GM19238 (cell line): ENCODE measurements around the gene DCDC1.
"Not testable (repeated sequence)": the region's sequence is repeated elsewhere in the genome, so short reads cannot be mapped to it uniquely, and the experiment has no call there.

Source experiments
- DNase-seq: peaks from one replicate; pipeline ENCODE4 v3.0.0; 2011; ENCODE audit warnings: low spot score; ENCODE audit not compliant: insufficient read length

The DCDC1 gene

DNA sequence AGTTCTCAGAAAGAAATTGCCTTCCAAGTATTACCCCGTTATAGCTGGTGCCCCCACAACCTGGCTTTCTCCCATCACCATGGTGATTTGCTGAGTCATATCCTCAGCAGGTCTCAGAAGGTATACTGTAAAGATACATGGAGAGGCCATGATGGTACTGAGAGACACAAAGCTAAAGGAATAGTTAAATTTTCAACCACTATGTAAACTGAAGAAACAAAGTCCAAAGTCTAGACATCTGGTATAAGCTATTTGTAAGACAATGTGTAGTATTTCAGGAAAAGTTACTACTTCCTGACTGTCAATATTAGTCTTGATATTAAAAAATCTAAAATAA, 377.1 kb downstream of the DCDC1 start:
- no peak for DNase-seq

DNA sequence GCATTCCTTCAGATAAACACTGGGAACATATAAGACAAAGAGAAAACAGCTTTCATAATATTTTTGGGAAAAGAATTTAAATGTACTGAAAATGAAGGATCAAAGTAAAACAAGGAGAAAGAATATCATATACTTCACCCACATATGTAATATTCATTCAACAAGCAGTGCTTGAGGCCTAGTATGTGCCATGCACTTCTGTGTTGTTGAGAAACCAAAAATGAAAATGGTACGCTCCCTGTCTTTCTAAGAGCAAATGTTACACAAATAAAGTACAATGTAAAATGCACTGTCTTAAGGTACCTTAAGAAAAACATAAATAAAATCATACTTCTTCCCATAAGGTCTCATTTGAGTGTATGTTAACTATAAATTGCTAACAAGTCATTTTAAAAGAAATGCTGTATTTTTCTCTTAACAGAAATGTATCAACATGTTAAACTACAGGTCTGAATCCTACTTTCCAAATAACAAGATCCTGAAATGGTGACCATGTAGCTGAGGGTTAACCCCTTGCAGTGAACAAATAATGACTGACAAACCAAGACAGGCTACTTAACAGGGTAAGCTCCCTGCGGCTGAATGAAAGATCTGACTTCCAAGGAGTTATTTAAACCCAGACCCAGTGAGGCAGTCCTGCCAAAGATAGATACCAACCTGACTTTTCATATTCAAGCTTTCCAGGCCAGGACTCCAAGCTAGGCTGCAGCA, 377.6 kb downstream of the DCDC1 start:
- no peak for DNase-seq

DNA sequence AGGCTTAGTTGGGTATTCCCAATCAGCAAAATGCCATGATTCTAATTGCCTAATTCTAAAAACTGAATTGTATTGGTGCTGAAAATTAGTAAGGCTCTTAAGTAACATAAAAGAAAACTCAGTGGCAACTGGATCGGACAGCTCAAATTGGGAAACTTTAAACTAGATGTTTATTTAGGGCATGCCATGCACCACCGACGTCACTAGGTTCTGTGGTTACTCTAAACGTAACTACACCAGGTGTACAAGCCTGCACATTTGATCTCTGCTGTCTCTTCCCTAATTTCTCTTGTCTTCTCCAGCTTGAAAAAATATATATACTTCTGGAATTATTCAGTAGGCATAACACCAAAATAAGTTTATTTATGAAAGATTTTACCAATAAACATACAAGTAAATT, 378.2 kb downstream of the DCDC1 start:
- no peak for DNase-seq

DNA sequence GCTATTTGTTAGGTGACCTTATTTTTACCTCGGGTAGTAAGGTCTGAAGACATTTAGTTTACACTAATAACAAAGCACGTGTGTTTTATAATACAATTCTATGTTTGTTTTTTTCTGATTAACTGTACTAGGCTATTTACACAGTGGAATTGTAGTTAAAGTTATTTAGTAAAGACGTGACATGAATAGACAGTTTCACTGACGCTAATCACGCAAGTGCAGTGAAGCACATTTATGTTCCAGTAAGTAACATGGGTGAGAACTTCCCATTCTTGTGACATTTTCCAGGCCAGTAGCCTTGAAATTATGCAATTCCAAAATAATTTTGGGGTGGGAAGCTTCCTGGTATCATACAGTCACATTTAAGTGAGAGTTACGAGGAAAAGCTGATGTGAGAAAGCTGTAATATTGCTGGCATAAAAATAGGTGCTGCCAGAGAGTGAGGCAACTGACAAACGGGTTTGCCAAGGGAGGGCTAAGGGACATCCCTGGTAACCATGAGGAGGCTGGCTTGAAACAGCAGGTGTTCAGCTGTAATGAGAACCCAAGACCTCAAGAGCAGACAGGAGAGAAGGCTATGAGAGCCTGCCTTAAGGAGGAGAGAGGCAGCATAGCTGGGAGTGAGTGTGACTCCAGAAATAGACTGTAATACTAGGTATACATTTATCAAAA, 378.8 kb downstream of the DCDC1 start:
- no peak for DNase-seq

DNA sequence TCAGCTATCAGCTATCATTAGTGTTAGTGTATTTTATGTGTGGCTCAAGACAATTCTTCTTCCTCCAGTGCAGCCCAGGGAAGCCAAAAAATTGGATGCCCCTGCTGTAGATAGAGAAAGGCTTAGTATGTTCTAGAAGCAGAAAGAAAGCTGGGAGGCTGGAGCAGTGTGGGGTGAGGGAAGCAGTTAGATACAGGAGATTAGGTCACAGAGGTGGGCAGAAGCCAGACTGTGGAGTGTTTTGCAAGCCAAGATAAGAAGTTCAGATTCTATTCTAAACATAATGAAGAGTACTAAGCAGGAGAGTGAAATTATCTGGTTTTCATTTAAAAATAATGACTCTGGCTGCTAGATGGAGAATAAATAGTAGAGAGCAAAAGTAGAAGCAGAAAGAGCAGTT, 381.7 kb downstream of the DCDC1 start:
- no peak for DNase-seq

DNA sequence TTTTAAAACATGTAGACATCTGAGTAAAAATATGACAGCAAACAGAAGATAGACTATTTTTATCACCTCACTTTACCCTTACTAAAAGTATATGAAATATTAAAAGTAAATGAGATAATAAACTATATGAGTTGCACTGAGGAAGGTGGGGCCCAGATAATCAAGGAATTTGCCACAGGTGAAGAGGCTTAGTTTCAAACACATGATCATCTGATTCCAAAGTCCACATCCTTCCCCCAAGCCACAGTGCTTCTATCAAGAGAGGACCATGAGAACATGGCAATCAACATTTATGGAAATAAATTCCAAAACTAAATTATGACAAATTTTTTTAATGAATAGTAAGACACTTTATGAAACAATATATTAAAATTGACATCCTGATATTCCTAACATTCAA, 384.0 kb downstream of the DCDC1 start:
- DNase-seq, result no peak

DNA sequence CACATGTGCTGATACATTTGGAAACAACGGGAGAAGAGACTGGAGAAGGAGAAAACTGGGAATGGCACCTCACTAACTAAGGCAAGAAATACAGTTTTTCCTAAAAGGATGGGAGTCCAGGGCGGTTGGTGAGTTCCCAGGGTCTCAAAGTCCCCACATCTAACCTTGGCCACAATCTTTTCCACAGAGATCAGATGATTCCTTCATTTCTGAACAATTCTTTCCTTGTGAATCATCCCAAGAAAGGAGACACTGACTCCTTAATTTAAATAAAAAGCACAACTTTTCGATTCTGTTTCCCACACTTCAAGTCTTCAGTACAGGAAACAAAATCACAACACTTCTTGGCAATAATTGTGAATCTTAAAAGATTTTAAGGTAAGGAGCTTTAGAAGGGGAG, 384.7 kb downstream of the DCDC1 start:
- no peak for DNase-seq

DNA sequence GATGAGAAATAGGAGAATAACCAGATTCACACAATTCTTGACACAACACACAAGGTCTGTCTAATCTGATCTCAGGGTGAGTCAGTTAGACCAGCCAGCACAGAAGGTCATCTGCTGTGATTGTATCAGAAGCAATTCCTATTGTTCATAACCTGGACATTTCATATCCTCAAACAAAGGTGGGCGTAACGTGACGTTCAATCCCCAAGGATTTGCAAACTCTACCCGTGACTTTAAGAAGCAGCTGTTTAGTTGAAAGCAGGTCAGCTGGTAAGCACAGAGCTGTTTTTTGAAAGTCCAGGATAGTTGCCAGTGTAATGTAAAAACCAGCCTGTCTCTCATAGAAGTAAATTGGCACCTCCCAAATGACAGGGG, 385.1 kb downstream of the DCDC1 start:
- DNase-seq, result no peak

DNA sequence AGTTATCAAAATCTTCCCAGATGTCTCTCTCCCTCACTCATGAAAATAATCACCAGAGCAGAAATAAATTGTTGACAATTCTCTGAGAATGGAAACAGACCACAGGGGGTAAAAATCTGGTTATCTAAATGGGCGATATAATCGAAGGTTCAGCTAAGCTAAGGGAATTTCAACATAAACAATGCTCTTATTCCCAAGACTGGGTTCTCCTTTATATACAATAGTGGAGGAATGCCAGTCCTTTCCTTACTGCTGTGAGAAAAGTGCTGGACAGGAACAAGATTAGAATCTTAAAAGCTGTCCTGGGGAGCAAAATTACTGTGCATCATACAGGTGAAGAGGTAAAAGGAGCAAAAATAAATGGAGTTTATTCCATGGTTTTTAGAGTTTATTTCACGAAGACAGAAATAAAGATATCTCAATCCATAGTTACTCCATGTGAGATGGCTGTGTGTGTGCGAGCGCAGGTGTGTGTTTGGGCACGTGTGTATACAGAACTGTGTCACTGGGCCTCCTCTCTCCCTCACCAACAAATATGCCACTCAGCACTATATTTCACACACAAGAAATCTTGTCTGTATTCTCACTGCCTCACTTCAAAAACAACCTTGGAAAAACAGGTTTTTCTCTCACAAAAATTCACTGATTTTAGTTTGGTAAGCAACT, 385.6 kb downstream of the DCDC1 start:
- no peak for DNase-seq

DNA sequence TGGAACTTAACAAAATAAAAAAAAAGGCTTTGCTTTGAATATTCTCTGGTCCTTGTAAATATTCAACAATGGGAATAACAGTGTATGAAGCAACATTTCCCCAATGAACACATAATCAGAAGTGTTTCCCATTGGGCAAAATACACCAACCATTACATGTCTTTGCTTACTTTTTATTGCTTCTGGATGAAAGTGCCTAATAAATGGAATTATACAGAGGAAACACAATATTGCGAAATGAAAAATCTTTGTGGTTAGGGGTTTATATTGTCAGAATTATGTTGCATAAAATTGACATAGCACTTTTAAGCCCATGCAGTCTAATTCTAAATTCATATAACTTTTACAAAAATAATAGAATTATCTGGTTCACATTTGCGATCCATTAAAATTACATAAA, 386.4 kb downstream of the DCDC1 start:
- DNase-seq, result no peak

DNA sequence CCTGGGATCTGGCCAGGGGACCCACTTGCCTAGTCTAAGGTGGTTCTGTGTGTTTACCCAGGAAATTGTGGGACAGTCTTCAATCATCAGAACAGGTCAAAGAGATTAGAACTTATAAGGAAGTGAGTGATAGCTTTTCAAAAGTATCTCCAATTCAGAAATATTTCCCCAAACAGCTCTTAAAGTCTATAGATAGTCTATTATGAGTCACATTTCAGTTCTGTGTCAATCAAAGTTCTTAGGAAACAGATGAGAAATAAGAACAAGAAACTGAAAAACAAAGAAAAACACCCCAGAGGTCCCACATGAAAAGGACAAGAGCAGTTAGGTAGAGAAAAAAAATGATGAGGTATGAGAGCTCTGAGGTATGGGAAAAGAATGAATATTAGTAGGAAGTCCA, 402.0 kb downstream of the DCDC1 start:
- DNase-seq, result no peak

DNA sequence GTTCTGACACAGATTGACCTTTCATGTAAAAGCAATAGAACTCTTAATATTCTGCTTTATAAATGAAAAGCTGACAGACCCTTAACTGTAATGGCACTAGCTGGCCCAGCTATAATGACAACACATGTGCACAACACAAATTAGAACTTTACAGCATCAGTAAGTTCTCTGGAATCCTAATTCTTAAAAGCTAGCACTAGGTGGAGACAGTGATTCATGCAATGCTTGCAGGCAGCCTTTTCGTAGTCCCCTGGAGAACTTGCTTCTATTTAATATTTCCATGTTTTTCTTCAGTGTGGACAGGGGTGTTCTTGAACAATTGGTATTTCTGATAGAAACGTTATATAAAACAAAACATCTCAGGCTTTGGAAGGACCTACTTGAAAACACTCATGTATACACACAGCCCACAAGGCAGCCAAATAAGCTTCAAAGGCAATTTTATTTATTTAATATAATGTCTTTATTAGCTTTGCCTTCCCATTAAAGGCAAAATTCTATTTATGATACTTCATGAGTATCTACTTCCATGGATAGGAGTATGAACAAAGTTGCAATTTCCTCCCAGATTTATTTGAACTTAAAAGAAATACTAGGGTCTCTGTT, 409.0 kb downstream of the DCDC1 start:
- no peak for DNase-seq

DNA sequence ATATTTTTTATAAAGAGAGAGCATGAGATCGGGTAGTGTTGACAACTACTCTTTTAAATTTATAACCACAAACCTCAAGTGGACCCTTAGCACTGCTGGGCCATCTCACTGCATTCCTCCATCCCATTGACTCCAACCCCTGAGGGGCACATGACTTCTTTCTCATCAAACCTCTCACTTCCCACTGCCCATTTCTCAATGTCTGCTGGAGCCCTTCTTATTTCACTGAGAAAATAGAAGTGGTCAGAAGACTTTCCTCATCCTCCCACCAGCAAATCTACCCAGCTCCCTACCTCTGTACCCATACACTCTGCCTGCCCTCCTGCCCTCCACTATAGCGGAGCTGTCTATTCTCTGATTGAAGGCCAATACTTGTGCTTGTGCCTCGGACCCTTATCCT, 412.8 kb downstream of the DCDC1 start:
- DNase-seq, result no peak

DNA sequence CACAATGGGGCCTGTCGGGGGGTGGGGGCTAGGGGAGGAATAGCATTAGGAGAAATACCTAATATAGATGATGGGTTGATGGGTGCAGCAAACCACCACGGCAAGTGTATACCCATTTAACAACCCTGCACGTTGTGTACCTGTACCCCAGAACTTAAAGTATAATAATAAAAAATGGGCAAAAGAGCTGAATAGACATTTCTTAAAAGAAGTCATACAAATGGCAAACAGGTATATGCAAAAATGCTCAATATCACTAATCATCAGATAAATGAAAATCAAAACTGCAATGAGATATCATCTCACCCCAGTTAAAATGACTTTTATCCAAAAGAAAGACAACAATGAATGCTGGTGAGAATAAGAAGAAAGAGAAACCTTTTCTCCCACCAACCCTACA, 419.7 kb downstream of the DCDC1 start:
- no peak for DNase-seq

DNA sequence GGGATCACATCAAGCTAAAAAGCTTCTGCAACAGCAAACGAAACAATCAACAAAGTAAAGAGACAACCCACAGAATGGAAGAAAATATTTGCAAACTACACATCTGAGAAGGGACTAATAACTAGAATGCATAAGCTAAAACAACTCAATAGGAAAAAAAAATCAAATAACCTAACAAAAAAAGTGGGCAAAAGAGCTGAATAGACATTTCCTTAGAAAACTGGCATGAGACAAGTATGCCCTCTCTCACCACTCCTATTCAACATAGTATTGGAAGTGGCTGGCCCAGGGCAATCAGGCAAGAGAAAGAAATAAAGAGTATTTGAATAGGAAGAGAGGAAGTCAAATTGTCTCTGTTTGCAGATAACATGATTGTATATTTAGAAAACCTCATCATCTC, 421.8 kb downstream of the DCDC1 start:
- not testable (repeated sequence) for DNase-seq

DNA sequence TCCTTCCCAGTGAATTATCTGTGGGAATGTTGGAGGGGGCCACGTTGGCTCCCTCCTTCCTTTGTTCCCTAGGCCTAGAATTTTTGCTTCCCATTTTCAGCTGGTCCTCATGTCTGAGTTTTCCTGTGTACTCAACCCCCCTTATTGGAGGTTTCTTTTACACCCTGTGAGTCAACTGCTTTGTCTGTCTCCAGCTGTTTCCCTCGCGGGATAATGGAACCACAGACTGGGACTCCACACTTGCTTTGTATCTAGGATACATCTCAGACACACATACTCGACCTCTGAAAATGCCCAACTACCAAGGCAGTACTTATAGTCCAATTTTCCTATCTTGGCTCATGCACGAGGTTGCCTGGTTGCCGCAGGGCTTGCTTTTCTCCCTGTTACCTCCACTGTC, 430.7 kb downstream of the DCDC1 start:
- DNase-seq, result no peak

DNA sequence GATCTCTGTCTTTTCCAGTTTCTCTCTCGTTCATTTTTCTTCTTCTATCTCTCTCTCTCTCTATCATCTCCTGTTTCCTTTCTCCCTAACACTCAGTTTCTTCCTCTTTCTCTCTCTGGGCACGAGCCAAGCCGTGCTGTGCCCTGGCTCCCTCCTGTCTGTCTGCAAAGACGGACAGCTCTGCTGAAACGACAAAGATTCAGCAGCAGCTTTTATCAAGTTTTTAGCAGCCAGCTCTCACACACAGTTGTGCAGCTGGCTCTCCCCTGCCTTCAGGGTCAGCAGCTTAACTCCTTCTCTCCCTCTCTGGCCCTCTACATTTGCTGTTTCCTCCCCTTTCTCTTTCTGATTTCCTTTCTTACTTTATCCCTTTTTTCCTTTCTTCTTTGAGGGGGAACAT, 431.4 kb downstream of the DCDC1 start:
- DNase-seq, result no peak

DNA sequence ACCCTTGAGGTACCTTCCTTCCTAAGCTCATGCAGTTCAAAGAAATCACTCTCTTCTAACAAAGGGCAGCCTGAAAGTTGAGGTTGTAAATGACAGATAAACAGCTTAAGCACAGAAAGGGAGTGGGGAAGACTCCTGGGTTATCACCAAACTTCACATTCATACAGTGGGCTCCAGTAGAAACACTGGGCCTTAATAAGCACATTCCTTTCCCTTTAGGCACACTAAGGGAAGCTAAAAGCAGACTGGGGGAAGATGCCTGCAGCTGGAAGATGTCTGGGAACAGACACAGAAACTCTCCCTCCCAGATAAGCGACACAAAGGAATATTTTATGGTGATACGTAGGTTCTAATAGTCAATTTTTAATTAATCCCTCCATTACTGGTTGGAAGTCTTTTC, 433.0 kb downstream of the DCDC1 start:
- DNase-seq, result no peak

DNA sequence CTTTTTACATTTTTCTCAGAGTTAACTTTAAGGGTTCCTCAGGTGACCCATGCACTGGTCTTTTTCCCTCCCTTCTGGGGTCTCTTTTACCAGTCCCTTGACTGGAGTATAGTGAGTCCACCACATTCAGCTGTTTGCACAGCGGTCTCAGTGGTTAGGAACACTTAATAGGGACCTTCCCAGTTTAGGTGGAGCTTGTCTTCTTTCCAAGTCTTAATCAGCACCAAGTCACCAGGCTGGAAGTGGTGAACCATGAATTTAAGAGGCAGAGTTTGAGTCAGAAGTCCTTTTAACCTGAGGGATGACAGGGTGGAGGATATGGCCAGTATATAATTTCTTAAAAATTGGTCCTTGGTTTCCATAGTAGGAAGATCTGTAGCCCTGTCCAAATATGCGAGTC, 433.7 kb downstream of the DCDC1 start:
- no peak for DNase-seq

DNA sequence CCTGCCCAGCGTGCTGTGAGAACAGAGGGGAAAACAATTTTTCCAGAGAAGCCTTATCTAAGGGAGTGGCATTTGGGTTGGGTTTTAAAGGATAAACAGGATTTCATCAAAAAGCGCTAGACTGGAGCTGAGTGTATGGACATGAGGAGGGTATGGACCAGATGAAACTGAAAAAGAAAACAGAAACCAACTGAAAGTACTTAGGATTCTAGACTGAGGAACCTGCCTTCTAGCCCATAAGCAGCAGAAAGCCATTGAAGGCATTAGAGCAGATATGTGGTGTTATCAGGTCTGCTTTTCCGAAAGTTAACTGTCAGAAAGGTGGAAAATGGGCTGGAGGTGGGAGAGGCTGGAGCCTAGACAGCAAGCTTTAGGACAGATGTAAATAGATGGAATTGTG, 443.4 kb downstream of the DCDC1 start:
- no peak for DNase-seq

DNA sequence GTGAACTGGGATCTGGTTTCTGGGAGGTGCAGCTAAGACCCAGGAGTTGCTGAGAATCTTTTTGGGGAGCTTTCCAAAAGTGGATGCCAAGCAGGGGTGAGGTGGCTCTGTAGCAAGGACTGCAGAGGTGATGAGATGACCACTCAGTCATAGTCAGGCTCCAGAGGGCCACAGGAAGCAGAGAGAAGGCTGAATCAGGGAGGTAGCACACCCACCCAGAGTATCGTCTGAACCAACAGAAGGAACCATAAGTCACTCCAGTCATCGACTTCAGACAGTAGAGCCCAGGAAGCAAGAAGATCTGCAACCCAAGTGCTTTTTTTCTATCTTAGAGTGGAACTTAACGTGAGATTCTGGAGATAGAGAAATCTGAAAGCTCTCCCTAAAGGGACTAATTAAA, 447.7 kb downstream of the DCDC1 start:
- DNase-seq, result no peak

DNA sequence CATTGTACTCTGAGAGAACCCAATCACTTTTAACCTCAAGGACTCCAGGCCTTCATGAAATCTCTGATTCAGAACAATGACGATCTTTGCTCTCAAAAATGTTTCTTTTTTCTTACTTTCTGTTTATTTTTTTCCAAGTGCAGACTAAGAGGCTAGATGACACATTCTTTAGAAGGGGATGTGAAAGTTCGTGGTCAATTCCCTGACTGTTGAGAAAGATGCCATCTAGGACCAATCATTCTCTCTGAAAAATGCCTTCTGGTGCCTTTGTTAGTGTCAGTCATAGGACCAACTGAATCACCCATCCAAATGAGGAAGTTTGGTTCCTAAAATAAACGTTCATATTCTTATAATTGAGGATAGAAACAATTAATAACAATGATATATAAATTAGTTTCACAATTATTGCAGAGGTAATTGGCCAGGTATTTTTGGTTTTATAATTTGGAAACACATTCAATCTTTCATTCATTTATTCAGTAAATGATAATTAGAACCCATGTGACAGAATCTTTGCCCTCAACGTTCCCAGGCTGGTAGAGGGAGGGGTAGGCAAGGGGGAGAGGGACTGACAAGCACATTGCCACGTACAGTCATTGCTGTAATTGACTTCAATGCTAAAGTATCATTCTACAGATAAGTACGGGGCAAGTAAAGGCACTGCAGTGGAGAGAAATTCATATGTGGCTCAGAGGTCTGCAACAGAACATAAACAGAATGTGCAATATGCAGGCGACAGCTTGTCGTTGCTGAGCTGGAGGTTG, 450.0 kb downstream of the DCDC1 start:
- DNase-seq, result no peak
